ENCODE data around the gene ANO8.

DNA sequence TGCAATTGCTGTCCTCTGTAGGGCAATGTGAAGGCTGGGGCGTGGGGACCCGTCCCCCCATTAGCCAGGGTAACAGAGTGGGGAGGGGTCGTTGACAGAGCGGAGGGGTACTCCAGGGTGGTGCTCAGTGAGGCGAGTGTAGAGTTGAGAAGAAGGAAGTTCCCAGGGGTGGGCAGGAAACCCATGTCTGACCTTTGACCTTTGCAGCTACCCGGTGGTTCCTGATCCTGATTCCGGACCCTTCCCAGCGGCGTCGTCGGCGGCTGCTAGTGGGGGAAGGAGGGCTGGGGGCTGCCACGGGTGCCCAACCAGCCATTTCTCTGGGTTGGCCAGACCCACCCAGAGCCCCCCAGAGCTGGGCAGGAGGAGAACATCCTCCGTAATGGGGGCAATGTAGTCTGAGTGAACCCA is 44.6 kb upstream of the ANO8 start:
- TF ChIP-seq, protein P1, sequence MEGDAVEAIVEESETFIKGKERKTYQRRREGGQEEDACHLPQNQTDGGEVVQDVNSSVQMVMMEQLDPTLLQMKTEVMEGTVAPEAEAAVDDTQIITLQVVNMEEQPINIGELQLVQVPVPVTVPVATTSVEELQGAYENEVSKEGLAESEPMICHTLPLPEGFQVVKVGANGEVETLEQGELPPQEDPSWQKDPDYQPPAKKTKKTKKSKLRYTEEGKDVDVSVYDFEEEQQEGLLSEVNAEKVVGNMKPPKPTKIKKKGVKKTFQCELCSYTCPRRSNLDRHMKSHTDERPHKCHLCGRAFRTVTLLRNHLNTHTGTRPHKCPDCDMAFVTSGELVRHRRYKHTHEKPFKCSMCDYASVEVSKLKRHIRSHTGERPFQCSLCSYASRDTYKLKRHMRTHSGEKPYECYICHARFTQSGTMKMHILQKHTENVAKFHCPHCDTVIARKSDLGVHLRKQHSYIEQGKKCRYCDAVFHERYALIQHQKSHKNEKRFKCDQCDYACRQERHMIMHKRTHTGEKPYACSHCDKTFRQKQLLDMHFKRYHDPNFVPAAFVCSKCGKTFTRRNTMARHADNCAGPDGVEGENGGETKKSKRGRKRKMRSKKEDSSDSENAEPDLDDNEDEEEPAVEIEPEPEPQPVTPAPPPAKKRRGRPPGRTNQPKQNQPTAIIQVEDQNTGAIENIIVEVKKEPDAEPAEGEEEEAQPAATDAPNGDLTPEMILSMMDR (IDR thresholded peaks at IDR 0.05): no peak
- no peak for TF ChIP-seq POLR2A (IDR thresholded peaks at IDR 0.05)

Measured in upper lobe of left lung (tissue), 4 donors.